ENCODE results near the gene MBD3L2.

DNA sequence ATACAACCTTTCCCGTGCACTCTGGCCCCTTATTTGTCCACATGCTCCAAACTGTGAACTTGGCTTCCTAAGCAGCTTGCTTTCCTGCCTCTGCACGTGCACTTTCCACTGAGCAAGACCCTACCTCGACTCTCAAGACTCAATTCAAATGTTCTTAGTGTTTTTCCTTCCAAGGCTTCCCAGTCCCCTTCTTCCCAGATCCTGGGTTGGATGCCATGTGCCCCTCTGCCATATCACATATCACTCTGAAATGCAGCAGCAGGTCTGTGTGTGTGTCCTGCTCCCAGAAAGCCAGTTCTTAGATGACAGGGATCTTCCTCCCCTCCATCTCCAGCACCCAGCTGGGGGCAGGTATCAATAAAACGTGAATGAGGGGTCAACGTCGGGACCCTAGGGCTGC, 23.4 kb downstream of the MBD3L2 start:
- TF ChIP-seq, protein P1, sequence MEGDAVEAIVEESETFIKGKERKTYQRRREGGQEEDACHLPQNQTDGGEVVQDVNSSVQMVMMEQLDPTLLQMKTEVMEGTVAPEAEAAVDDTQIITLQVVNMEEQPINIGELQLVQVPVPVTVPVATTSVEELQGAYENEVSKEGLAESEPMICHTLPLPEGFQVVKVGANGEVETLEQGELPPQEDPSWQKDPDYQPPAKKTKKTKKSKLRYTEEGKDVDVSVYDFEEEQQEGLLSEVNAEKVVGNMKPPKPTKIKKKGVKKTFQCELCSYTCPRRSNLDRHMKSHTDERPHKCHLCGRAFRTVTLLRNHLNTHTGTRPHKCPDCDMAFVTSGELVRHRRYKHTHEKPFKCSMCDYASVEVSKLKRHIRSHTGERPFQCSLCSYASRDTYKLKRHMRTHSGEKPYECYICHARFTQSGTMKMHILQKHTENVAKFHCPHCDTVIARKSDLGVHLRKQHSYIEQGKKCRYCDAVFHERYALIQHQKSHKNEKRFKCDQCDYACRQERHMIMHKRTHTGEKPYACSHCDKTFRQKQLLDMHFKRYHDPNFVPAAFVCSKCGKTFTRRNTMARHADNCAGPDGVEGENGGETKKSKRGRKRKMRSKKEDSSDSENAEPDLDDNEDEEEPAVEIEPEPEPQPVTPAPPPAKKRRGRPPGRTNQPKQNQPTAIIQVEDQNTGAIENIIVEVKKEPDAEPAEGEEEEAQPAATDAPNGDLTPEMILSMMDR (conservative IDR thresholded peaks at IDR 0.05; ENCODE audit: low read depth, low read length) = no peak
- no peak for TF ChIP-seq EZH2 (IDR thresholded peaks at IDR 0.05; ENCODE audit: low read length, unreplicated experiment)

Measured in PC-3 (cell line).